K562 (cell line): Measurements from ENCODE around the gene SUPT20HL1. TPM values are rescaled to one million over a fixed set of nuclear protein-coding genes. Genes with fewer than 3 reads are reported as not detected.

ENCODE experiments used
- ATAC-seq: fragments of 200-7000 bp; cut with Tn5 transposase; 3 replicates; pipeline ENCODE4 v1.9.1; 2020; ENCODE audit warnings: moderate library complexity
- BruUV-seq: library from RNA; stranded (reverse); fragments of 400-500 nt; replicated peaks from 2 replicates; lab custom pipeline; 2021; lab: Mats Ljungman, UMichigan
- CTCF ChIA-PET: fragments of 300-600 bp; formaldehyde crosslinking; extraction: SDS; loops from one replicate; lab custom pipeline; 2021; ENCODE audit warnings: low intra/inter-chr PET ratio; lab: Yijun Ruan, JAX
- POLR2A ChIA-PET: fragments of 300-600, 350-650 bp; sonication (Branson Sonifier 250); formaldehyde crosslinking; extraction: SDS; loops from one replicate; lab custom pipeline; 2021; ENCODE audit warnings: antibody characterized with exemption, inconsistent platforms; lab: Yijun Ruan, JAX
- DNase-seq, 4 experiments: peaks; one replicate each; pipeline versions ENCODE4 v3.0.0 to v3.0.0-alpha.2; 2011 to 2018; ENCODE audit warnings: low spot score in 3 of 4, mixed read lengths in 3 of 4; ENCODE audit errors: extremely low read depth in 1 of 4
- FAIRE-seq: peaks from 2 replicates; lab custom pipeline; 2011; peaks lifted over from hg19 to GRCh38; lab: Jason Lieb, UNC
- H2AFZ ChIP-seq: 2 replicates; pipeline ENCODE4 v1.6.0; 2011; ENCODE audit warnings: low read depth, low read length, control low read depth, inconsistent platforms
- H3K27ac ChIP-seq: fragments of 200-600 bp; 3 replicates; pipeline ENCODE4 v1.8.0; 2011; ENCODE audit warnings: low read depth, mild to moderate bottlenecking, control low read depth, inconsistent platforms, low read length, moderate library complexity, mixed read lengths; ENCODE audit errors: extremely low read depth
- H3K27me3 ChIP-seq, 2 experiments: fragments of 300-600 bp in 1 of 2; 2 replicates in 1 of 2; 3 replicates in 1 of 2; pipeline versions ENCODE4 v1.6.0 to v1.8.0; 2011; ENCODE audit warnings: inconsistent platforms in 2 of 2, low read length in 2 of 2, mild to moderate bottlenecking in 1 of 2, mixed read lengths in 1 of 2, moderate library complexity in 1 of 2; ENCODE audit not compliant: control insufficient read depth in 2 of 2, insufficient read depth in 2 of 2
- H3K36me3 ChIP-seq: fragments of 300-600 bp; 3 replicates; pipeline ENCODE4 v1.8.0; 2011; ENCODE audit warnings: mild to moderate bottlenecking, low read length, inconsistent platforms; ENCODE audit not compliant: control insufficient read depth, insufficient read depth
- H3K4me1 ChIP-seq, 2 experiments: fragments of 200-600 bp in 1 of 2; replicated peaks in 1 of 2; 2 replicates in 1 of 2; 3 replicates in 1 of 2; pipeline versions ENCODE4 v1.5.1 to v1.8.0; 2011; ENCODE audit warnings: inconsistent platforms in 2 of 2, low read length in 2 of 2, mild to moderate bottlenecking in 1 of 2, mixed read lengths in 1 of 2, moderate library complexity in 1 of 2; ENCODE audit not compliant: control insufficient read depth in 2 of 2, insufficient read depth in 2 of 2
- H3K4me2 ChIP-seq: 2 replicates; pipeline ENCODE4 v1.6.1; 2011; ENCODE audit warnings: low read length, control low read depth, inconsistent platforms, mixed read lengths; ENCODE audit not compliant: insufficient read depth
- H3K4me3 ChIP-seq: fragments of 200-600 bp; sonication (generic), shearing (Covaris generic); 2 replicates; pipeline ENCODE4 v1.5.1; 2016; ENCODE audit warnings: control low read depth, inconsistent platforms
- H3K79me2 ChIP-seq: fragments of 200-600 bp; 3 replicates; pipeline ENCODE4 v1.8.0; 2011; ENCODE audit warnings: low read length, inconsistent platforms; ENCODE audit not compliant: control insufficient read depth, insufficient read depth
- H3K9ac ChIP-seq, 2 experiments: 2 replicates each; pipeline versions ENCODE4 v1.6.0 to v1.6.1; 2011; ENCODE audit warnings: low read depth in 2 of 2, low read length in 2 of 2, control low read depth in 1 of 2, inconsistent platforms in 1 of 2, mild to moderate bottlenecking in 1 of 2, mixed read lengths in 1 of 2; ENCODE audit not compliant: insufficient read depth in 1 of 2
- H3K9me1 ChIP-seq: one replicate; pipeline ENCODE4 v1.6.0; 2011; ENCODE audit warnings: inconsistent platforms, mild to moderate bottlenecking, low read length, moderate library complexity; ENCODE audit not compliant: control insufficient read depth, insufficient read depth
- H3K9me3 ChIP-seq: replicated peaks from 2 replicates; pipeline ENCODE4 v1.5.1; 2011; ENCODE audit warnings: low read depth, low read length, inconsistent platforms; ENCODE audit not compliant: control insufficient read depth, insufficient read depth
- H4K20me1 ChIP-seq: replicated peaks from 2 replicates; pipeline ENCODE4 v1.6.1; 2011; ENCODE audit warnings: low read length, inconsistent platforms, mixed read lengths; ENCODE audit not compliant: control insufficient read depth, insufficient read depth
- ATF1 ChIP-seq, 2 experiments: fragments of 450-650 bp in 1 of 2; IDR thresholded peaks; 2 replicates each; pipeline ENCODE4 v1.6.1; 2016; ENCODE audit warnings: missing compliant biosample characterization in 1 of 2, missing genetic modification characterization in 1 of 2
- ELK3 ChIP-seq: fragments of 450-650 bp; formaldehyde crosslinking; IDR thresholded peaks from 2 replicates; pipeline ENCODE4 v1.4.0; 2020; ENCODE audit warnings: mild to moderate bottlenecking
- FOXA1 ChIP-seq: fragments of 450-650 bp; IDR thresholded peaks from 2 replicates; pipeline ENCODE4 v1.6.1; 2016; ENCODE audit warnings: mild to moderate bottlenecking, borderline replicate concordance
- HDAC2 ChIP-seq: fragments of 450-650 bp; IDR thresholded peaks from 2 replicates; pipeline ENCODE4 v1.6.1; 2016; ENCODE audit warnings: mild to moderate bottlenecking
- NCOA6 ChIP-seq: fragments of 450-650 bp; IDR thresholded peaks from 2 replicates; pipeline ENCODE4 v1.6.1; 2017; ENCODE audit warnings: mild to moderate bottlenecking
- TAF1 ChIP-seq: IDR thresholded peaks from 2 replicates; pipeline ENCODE4 v1.6.1; 2011; ENCODE audit warnings: mild to moderate bottlenecking, low read length, moderate library complexity; ENCODE audit not compliant: insufficient read depth, control insufficient read depth, severe bottlenecking; ENCODE audit errors: extremely low read depth
- U2AF2 ChIP-seq: fragments of 200-400 bp; formaldehyde crosslinking; optimal IDR thresholded peaks from 2 replicates; pipeline ENCODE3; 2017; ENCODE audit warnings: low read depth, mild to moderate bottlenecking, low read length
- USF1 ChIP-seq: sonication (generic); formaldehyde crosslinking; IDR thresholded peaks from 2 replicates; pipeline ENCODE4 v1.9.0; 2022; ENCODE audit warnings: mild to moderate bottlenecking, missing genetic modification reagents
- ZBTB26 ChIP-seq: fragments of 450-650 bp; formaldehyde crosslinking; IDR thresholded peaks from 2 replicates; pipeline ENCODE4 v1.4.0; 2022; ENCODE audit warnings: missing genetic modification characterization
- ZNF583 ChIP-seq: fragments of 250-450 bp; sonication (Bioruptor Pico); IDR thresholded peaks from 2 replicates; pipeline ENCODE4 v1.4.0; 2020
- ZNF584 ChIP-seq: fragments of 200-800 bp; sonication (Bioruptor generic); IDR thresholded peaks from 2 replicates; pipeline ENCODE4 v1.6.1; 2016; ENCODE audit warnings: low read depth, mild to moderate bottlenecking, missing genetic modification characterization, missing compliant biosample characterization
- ZNF639 ChIP-seq, 2 experiments: fragments of 200-800 bp in 1 of 2; sonication (Bioruptor generic) in 1 of 2; sonication (generic) in 1 of 2; formaldehyde crosslinking in 1 of 2; IDR thresholded peaks in 1 of 2; conservative IDR thresholded peaks in 1 of 2; 2 replicates each; pipeline versions ENCODE4 v1.5.0 to v1.6.1; 2016 to 2020; ENCODE audit warnings: missing compliant biosample characterization in 1 of 2, missing genetic modification characterization in 1 of 2, missing genetic modification reagents in 1 of 2
- ZNF695 ChIP-seq: fragments of 450-650 bp; formaldehyde crosslinking; IDR thresholded peaks from 2 replicates; pipeline ENCODE4 v1.4.0; 2020; ENCODE audit warnings: mild to moderate bottlenecking, moderate library complexity
- ZNF740 ChIP-seq, 3 experiments: fragments of 200-800 bp in 1 of 3; sonication (Bioruptor generic) in 1 of 3; sonication (generic) in 1 of 3; formaldehyde crosslinking in 1 of 3; IDR thresholded peaks; 2 replicates each; pipeline versions ENCODE4 v1.6.1 to v1.8.0; 2016 to 2022; ENCODE audit warnings: mild to moderate bottlenecking in 2 of 3, missing compliant biosample characterization in 2 of 3, missing genetic modification characterization in 2 of 3, missing genetic modification reagents in 1 of 3
- ZNF766 ChIP-seq: fragments of 200-800 bp; sonication (Bioruptor generic); conservative IDR thresholded peaks from 2 replicates; pipeline ENCODE4 v1.6.1; 2016; ENCODE audit warnings: missing genetic modification characterization, missing compliant biosample characterization
- WGBS: fragments of 100-300 bp; shearing (Covaris generic); methylation state at CpG from one replicate; pipeline ENCODE4 v1.1.6; 2016; ENCODE audit warnings: low coverage, mixed read lengths; ENCODE audit not compliant: insufficient coverage; ENCODE audit errors: missing lambda C conversion rate; 5-methylcytosine and 5-hydroxymethylcytosine counted together
- in situ Hi-C: fragments of 300-500 bp; cut with MboI; formaldehyde crosslinking; loops from 4 replicates; pipeline ENCODE4 v1.15.0; 2018; ENCODE audit warnings: inconsistent platforms, mixed read lengths
- intact Hi-C: fragments of 100-400 bp; cut with micrococcal nuclease; formaldehyde crosslinking; loops from 2 replicates; pipeline ENCODE4 v1.14.2; 2022
- polyA plus RNA-seq, 8 experiments: library from polyadenylated mRNA; depleted of rRNA in 4 of 8; stranded (reverse) in 5 of 8; unstranded in 3 of 8; fragments of >200 nt; fragmentation: Nextera tagmentation in 2 of 8; fragmentation: Illumina TruSeq in 1 of 8; extraction: Ambion mirVana in 2 of 8; extraction: Trizol in 1 of 8; gene quantifications; 2 replicates each; pipeline versions ENCODE4 v1.2.1 to v1.2.3, GENCODE V29; 2011 to 2014; ENCODE audit warnings: inconsistent platforms in 1 of 8, missing spikeins in 1 of 8
- total RNA-seq, 7 experiments: library from RNA; depleted of rRNA in 6 of 7; stranded (reverse); fragments of >200 nt in 6 of 7; fragmentation: Illumina TruSeq in 2 of 7; extraction: Trizol in 2 of 7; gene quantifications; 2 replicates each; pipeline versions ENCODE4 v1.2.1 to v1.2.3, GENCODE V29; 2011 to 2021; ENCODE audit warnings: low replicate concordance in 1 of 7

Gene SUPT20HL1
- total and polyA plus RNA-seq, 9 of the 15 experiments (the other 6 are each of a cell fraction or from before 2014, with no cell fraction given), result not detected

- TF ChIP-seq HDAC2 (no peak), ZNF639 (CRISPR knock-in tag; conservative IDR thresholded peaks at IDR 0.05 in 1 of 2, IDR thresholded peaks at IDR 0.05 in 1 of 2) (no peak)
Measured at GRCh38 chrX:24398766-24399165, 38.3 kb downstream of the SUPT20HL1 start (continued).

GRCh38 chrX:24399550-24399949, 39.1 kb downstream of the SUPT20HL1 start:
- DNase-seq (no peak), FAIRE-seq (no peak), ATAC-seq (no peak)
- WGBS, result 2% methylated on average over 5 of the region's 5 CpGs
- Histone ChIP-seq H3K4me1 (no peaks in the 10 kb centered on the region), H3K27me3 (no peaks in the 10 kb centered on the region; a peak in 2 of 5 replicates), H2AFZ (no peak overlapping the region), H3K4me2 (no peak overlapping the region), H3K27ac (no peak overlapping the region), H3K79me2 (no peaks in the 10 kb centered on the region), H3K9ac (no peak overlapping the region), H3K9me3 (no peaks in the 10 kb centered on the region), H3K36me3 (no peaks in the 10 kb centered on the region), H4K20me1 (no peaks in the 10 kb centered on the region), H3K9me1 (no peaks in the 10 kb centered on the region), H3K4me3 (no peak overlapping the region)
- ChIA-PET POLR2A (interaction anchor here (0.6 kb wide), 1 partner anchor 92 kb away, joined by 3 read pairs; no protein-coding TSS in a partner anchor), CTCF (no interaction called here)
- BruUV-seq, result no TSS peak
- in situ Hi-C loops, result no loop called here
- intact Hi-C loops, result loop anchor here (5.0 to 10.0 kb wide), 3 partner anchors 163 to 745 kb away; partner anchors contain the start of gene ARX
- TF ChIP-seq USF1, result no peak
- TF ChIP-seq NCOA6, result no peak
- no peak for TF ChIP-seq ZNF584
- no peak for TF ChIP-seq ZNF695
- no peak for TF ChIP-seq ZNF766 (CRISPR knock-in tag)
- no peak for TF ChIP-seq ZNF740 (CRISPR knock-in tag; IDR thresholded peaks at IDR 0.05)
- no peak for TF ChIP-seq ZNF740 (tag; IDR thresholded peaks at IDR 0.05)
- TF ChIP-seq ELK3, result no peak
- TF ChIP-seq ATF1 (CRISPR knock-in tag; IDR thresholded peaks at IDR 0.05), result no peak
- no peak for TF ChIP-seq ATF1 (tag; IDR thresholded peaks at IDR 0.05)
- TF ChIP-seq U2AF2, result no peak
- no peak for TF ChIP-seq ZBTB26
- no peak for TF ChIP-seq TAF1
- no peak for TF ChIP-seq ZNF583
- no peak for TF ChIP-seq FOXA1
